Activated CD4-positive, alpha-beta T cell treated with anti-CD3 and anti-CD28 coated beads, Interleukin-2, amount 50 U/mL, for 1 hour (primary cell): ENCODE results near the gene CDH4.
"Not testable (repeated sequence)": the region's sequence is repeated elsewhere in the genome, so short reads cannot be mapped to it uniquely, and the experiment has no call there.

Source experiments
- DNase-seq: peaks from one replicate; pipeline ENCODE4 v3.0.0-alpha.2; 2020

Gene CDH4

GRCh38 chr20:61941721-61942405 is 689.8 kb downstream of the CDH4 start:
- no peak for DNase-seq

GRCh38 chr20:61942526-61942925 is 690.5 kb downstream of the CDH4 start:
- no peak for DNase-seq

- DNase-seq = not testable (repeated sequence)
Measured at GRCh38 chr20:61944967-61945366, 692.9 kb downstream of the CDH4 start.

- DNase-seq = not testable (repeated sequence)
Measured at GRCh38 chr20:61945495-61945894, 693.4 kb downstream of the CDH4 start.

GRCh38 chr20:61948056-61948455 is 696.0 kb downstream of the CDH4 start:
- not testable (repeated sequence) for DNase-seq

GRCh38 chr20:61948586-61949362 is 696.7 kb downstream of the CDH4 start:
- DNase-seq = no peak

- DNase-seq = no peak
Measured at GRCh38 chr20:61949363-61949713, 697.3 kb downstream of the CDH4 start.

- no peak for DNase-seq
Measured at GRCh38 chr20:61949714-61950640, 697.9 kb downstream of the CDH4 start.

- no peak for DNase-seq
Measured at GRCh38 chr20:61950641-61951071, 698.6 kb downstream of the CDH4 start.

GRCh38 chr20:61951695-61952533 is 699.9 kb downstream of the CDH4 start:
- DNase-seq = no peak

GRCh38 chr20:61953037-61954021 is 701.3 kb downstream of the CDH4 start:
- DNase-seq = no peak

- no peak for DNase-seq
Measured at GRCh38 chr20:61954276-61955021, 702.4 kb downstream of the CDH4 start.

GRCh38 chr20:61955668-61956395 is 703.8 kb downstream of the CDH4 start:
- no peak for DNase-seq

- DNase-seq = no peak
Measured at GRCh38 chr20:61956396-61957342, 704.6 kb downstream of the CDH4 start.

- DNase-seq = no peak
Measured at GRCh38 chr20:61957961-61958715, 706.1 kb downstream of the CDH4 start.

- DNase-seq = no peak
Measured at GRCh38 chr20:61958773-61959700, 707.0 kb downstream of the CDH4 start.
